ENCODE data around the gene RNASE11. TPM values are rescaled to one million over a fixed set of nuclear protein-coding genes. Genes with fewer than 3 reads are reported as not detected.

Gene RNASE11
- total RNA-seq, 1 experiment from 2014 or later, result not detected

GRCh38 chr14:20611277-20611676, 23.5 kb upstream of the RNASE11 start:
- POLR2A ChIA-PET, result no interaction called here
- no peak overlapping the region for H2AFZ ChIP-seq (ENCODE audit: low read depth, low read length, poor library complexity, severe bottlenecking)
- no peak for DNase-seq (ENCODE audit: low read depth, low spot score)
- H3K9me3 ChIP-seq (ENCODE audit: control insufficient read depth in 1 of 2, insufficient read depth in 1 of 2, low read depth in 1 of 2, low read length in 2 of 2), result no peaks in the 10 kb centered on the region
- no peak overlapping the region for H3K27ac ChIP-seq (ENCODE audit: low read depth, low read length)
- TF ChIP-seq CEBPB (IDR thresholded peaks at IDR 0.05; ENCODE audit: low read depth), result no peak
- TF ChIP-seq, protein P1, sequence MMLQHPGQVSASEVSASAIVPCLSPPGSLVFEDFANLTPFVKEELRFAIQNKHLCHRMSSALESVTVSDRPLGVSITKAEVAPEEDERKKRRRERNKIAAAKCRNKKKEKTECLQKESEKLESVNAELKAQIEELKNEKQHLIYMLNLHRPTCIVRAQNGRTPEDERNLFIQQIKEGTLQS (IDR thresholded peaks at IDR 0.05), result no peak
- TF ChIP-seq, protein P2, sequence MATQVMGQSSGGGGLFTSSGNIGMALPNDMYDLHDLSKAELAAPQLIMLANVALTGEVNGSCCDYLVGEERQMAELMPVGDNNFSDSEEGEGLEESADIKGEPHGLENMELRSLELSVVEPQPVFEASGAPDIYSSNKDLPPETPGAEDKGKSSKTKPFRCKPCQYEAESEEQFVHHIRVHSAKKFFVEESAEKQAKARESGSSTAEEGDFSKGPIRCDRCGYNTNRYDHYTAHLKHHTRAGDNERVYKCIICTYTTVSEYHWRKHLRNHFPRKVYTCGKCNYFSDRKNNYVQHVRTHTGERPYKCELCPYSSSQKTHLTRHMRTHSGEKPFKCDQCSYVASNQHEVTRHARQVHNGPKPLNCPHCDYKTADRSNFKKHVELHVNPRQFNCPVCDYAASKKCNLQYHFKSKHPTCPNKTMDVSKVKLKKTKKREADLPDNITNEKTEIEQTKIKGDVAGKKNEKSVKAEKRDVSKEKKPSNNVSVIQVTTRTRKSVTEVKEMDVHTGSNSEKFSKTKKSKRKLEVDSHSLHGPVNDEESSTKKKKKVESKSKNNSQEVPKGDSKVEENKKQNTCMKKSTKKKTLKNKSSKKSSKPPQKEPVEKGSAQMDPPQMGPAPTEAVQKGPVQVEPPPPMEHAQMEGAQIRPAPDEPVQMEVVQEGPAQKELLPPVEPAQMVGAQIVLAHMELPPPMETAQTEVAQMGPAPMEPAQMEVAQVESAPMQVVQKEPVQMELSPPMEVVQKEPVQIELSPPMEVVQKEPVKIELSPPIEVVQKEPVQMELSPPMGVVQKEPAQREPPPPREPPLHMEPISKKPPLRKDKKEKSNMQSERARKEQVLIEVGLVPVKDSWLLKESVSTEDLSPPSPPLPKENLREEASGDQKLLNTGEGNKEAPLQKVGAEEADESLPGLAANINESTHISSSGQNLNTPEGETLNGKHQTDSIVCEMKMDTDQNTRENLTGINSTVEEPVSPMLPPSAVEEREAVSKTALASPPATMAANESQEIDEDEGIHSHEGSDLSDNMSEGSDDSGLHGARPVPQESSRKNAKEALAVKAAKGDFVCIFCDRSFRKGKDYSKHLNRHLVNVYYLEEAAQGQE (IDR thresholded peaks at IDR 0.05; ENCODE audit: low read depth), result no peak
- TF ChIP-seq MAX (IDR thresholded peaks at IDR 0.05), result no peak
- TF ChIP-seq POLR2AphosphoS5 (IDR thresholded peaks at IDR 0.05; ENCODE audit: low read depth, low read length), result no peak
- no peak for TF ChIP-seq SIN3A (IDR thresholded peaks at IDR 0.05; ENCODE audit: low read depth)
- TF ChIP-seq TCF7L2 (IDR thresholded peaks at IDR 0.05; ENCODE audit: borderline replicate concordance, extremely low read depth, insufficient read depth, insufficient read length), result no peak
- H3K4me1 ChIP-seq (ENCODE audit: control insufficient read depth in 1 of 2, insufficient read depth in 2 of 2, low read length in 2 of 2), result peaks cover 12 to 39% of the 10 kb centered on the region in 2 experiments
- H3K4me2 ChIP-seq (ENCODE audit: low read length), result no peak overlapping the region
- no peaks in the 10 kb centered on the region for H4K20me1 ChIP-seq (ENCODE audit: insufficient read depth)
- H3K9me2 ChIP-seq (ENCODE audit: insufficient read depth), result no peaks in the 10 kb centered on the region
- no peaks in the 10 kb centered on the region for H3K36me3 ChIP-seq (ENCODE audit: control insufficient read depth in 1 of 2, insufficient read depth in 2 of 2, low read length in 2 of 2)
- H3K9ac ChIP-seq (ENCODE audit: low read length), result no peak overlapping the region
- intact Hi-C loops (cut with micrococcal nuclease), result loop anchor here (10.0 kb wide), 1 partner anchor 364 kb away; no protein-coding TSS in a partner anchor
- CTCF ChIA-PET, result interaction anchor here (5.6 kb wide), 1 partner anchor 80 kb away, joined by 32 read pairs; no protein-coding TSS in a partner anchor
- ATAC-seq, result no peak
- H3K4me3 ChIP-seq (replicated peaks in 1 of 2; ENCODE audit: low read depth in 1 of 2, low read length in 2 of 2), result no peak overlapping the region
- no peaks in the 10 kb centered on the region for H3K27me3 ChIP-seq (ENCODE audit: insufficient read depth, low read length)
- RAD21 ChIA-PET (ENCODE audit: low non-redundant PET in 1 of 2, low total read pairs in 2 of 2, uncharacterized antibody in 2 of 2, unreplicated experiment in 2 of 2), result no interaction called here
- BruUV-seq (replicated peaks), result no TSS peak
- no peaks in the 10 kb centered on the region for H3K79me2 ChIP-seq (ENCODE audit: insufficient read depth, low read length)
